ENCODE data around the gene DSC1.

The DSC1 gene, protein sequence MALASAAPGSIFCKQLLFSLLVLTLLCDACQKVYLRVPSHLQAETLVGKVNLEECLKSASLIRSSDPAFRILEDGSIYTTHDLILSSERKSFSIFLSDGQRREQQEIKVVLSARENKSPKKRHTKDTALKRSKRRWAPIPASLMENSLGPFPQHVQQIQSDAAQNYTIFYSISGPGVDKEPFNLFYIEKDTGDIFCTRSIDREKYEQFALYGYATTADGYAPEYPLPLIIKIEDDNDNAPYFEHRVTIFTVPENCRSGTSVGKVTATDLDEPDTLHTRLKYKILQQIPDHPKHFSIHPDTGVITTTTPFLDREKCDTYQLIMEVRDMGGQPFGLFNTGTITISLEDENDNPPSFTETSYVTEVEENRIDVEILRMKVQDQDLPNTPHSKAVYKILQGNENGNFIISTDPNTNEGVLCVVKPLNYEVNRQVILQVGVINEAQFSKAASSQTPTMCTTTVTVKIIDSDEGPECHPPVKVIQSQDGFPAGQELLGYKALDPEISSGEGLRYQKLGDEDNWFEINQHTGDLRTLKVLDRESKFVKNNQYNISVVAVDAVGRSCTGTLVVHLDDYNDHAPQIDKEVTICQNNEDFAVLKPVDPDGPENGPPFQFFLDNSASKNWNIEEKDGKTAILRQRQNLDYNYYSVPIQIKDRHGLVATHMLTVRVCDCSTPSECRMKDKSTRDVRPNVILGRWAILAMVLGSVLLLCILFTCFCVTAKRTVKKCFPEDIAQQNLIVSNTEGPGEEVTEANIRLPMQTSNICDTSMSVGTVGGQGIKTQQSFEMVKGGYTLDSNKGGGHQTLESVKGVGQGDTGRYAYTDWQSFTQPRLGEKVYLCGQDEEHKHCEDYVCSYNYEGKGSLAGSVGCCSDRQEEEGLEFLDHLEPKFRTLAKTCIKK

GRCh38 chr18:31162825-31163435 is at the start of gene DSC1:
Gene DSC1 (minus strand): TSS chr18:31162856. CDS start chr18:31162594, 262 bp downstream.
- TF ChIP-seq CTCF (IDR thresholded peaks at IDR 0.05; ENCODE audit: low read depth, low read length): no peak
- H3K4me3 ChIP-seq (ENCODE audit: low read depth, low read length): no peak within 1 kb of the TSS

DNA sequence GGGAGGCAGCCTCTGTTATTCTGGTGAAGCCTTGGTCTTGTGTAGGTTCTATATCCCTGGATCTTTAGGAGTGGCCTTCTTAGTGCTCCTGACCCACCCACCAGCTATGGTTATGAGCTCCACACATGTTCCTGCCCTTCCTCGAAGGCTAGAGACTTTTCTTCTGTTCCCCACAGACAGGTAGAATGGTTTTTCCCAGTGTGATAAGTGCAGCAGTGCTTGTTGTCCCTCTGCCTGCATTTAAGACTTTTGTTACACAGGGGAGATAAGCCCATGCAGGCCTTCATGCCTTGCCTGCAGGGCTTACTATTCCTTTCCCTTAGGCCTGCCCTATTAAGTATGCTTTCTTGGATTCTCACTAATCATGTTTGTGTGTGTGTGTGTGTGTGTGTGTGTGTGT is 48.4 kb upstream of the DSC1 start:
- no peak overlapping the region for H3K4me3 ChIP-seq (ENCODE audit: low read depth, low read length)
- no peak for TF ChIP-seq CTCF (IDR thresholded peaks at IDR 0.05; ENCODE audit: low read depth, low read length)

- TF ChIP-seq CTCF (IDR thresholded peaks at IDR 0.05; ENCODE audit: low read depth, low read length): no peak
- no peak overlapping the region for H3K4me3 ChIP-seq (ENCODE audit: low read depth, low read length)
These were observed 46.4 kb upstream of the DSC1 start for GRCh38 chr18:31209041-31209440.

DNA sequence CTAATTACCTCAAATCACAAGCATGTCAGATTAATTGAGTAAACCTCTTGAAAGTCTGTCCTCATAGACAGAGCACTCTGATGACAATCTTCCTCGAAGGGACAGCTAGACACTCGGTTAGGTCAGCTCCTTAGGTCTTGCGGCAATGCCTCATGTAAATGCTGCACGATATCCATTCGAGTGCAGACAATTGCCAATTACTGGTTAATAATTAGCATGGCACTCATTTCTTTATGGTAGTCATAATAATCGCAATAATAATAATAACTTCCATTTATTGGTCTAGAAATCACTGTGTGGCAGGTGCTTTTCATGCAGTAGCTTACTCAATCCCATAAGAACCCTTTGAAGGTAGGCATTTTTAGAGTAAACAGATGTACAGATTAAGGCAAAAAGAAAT is 44.7 kb upstream of the DSC1 start:
- H3K4me3 ChIP-seq (ENCODE audit: low read depth, low read length): no peak overlapping the region
- TF ChIP-seq CTCF (IDR thresholded peaks at IDR 0.05; ENCODE audit: low read depth, low read length): no peak

DNA sequence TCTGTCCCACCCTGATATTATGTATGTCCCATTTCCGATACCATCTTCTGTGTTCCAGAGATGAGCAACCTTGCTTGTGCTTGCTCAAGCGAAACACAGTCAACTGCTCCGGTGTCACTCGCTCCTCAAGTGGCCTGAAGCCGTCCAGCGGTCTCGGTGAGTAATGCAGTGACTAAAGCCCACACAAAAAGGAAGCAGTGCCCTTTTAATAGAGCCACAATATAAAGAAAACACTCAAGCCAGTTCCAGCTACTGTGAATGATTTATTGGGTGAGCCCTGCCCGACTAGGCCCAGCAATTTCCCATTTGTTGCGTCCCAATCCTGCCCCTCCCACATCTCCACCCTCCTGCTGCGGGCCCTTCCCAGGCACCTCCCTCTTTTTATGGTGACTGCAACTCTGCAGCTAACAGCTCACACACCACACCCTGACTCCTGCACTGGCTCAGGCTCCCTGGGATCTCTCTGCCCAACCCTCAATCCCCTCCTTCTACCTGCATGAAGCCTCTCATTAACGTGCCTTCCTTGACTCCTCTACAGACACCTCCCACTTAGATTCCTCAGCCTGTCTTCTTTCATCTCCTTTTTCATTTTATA is 44.2 kb upstream of the DSC1 start:
- no peak overlapping the region for H3K4me3 ChIP-seq (ENCODE audit: low read depth, low read length)
- TF ChIP-seq CTCF (IDR thresholded peaks at IDR 0.05; ENCODE audit: low read depth, low read length): no peak

GRCh38 chr18:31206071-31206470 is 43.4 kb upstream of the DSC1 start:
- no peak overlapping the region for H3K4me3 ChIP-seq (ENCODE audit: low read depth, low read length)
- no peak for TF ChIP-seq CTCF (IDR thresholded peaks at IDR 0.05; ENCODE audit: low read depth, low read length)
